ENCODE data around the gene TRDN. TPM values are rescaled to one million over a fixed set of nuclear protein-coding genes. Genes with fewer than 3 reads are reported as not detected.

TRDN gene
- total RNA-seq, 1 donor from 2014 or later = 490 TPM

DNA sequence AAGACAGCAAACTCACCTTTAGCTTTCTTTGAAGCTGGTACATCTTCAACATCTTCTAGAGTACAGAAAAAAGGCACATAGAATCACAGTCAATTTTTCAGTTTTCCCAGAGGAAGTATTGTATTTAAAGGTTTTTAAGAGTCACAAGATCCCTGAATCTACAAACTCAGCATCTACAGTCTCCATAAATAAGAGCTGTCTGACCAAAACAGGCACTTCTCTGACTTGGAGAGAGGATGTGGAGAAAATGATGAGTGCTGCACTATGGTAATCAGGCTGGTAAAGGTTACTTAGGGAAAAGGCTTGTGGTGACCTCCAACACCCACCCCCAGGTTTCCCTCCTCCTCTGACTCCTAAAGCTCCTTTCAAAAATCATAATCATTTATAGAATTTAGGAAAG, 412.7 kb downstream of the TRDN start:
- intact Hi-C loops (cut with DNase I) = no loop called here
- no peak for DNase-seq (ENCODE audit: low spot score)

DNA sequence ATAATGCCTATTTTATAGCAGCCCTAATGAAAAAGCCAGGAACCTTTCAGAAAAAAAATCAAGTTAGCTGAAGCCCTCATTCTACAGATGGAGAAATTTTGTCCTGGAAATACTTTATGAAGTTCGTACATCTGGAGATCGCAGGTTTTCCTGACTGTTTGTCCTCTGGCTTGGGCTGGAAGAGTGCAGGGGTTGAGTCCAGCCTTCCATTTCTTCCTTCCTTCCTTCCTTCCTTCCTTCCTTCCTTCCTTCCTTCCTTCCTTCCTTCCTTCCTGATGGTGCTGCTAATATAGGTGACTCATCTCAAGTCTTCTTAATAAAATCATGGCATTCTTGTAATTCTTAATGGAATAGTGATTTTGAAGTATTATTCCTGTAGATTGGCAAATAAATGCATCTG, 413.3 kb downstream of the TRDN start:
- DNase-seq (ENCODE audit: low spot score) = no peak
- intact Hi-C loops (cut with DNase I) = no loop called here

DNA sequence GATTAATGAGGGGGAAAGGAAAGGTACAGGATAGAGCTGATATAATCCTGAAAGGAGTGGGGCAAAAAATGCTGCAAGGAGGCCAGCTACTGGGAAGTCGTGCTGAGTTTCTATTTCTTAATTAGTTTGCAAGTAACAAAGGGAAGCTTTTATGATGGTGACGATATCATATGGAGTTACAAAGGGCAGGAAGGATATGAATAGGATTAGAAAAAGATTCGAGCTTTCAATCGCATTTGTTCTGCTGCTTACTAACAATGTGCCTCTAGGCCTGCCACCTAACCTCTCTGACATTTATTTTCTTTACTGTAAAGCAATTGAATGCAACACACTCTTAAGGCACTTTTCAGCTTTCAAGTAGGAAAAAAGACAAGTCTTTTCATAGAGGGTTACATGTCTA, 421.5 kb downstream of the TRDN start:
- intact Hi-C loops (cut with DNase I) = no loop called here
- DNase-seq (ENCODE audit: low spot score) = no peak

DNA sequence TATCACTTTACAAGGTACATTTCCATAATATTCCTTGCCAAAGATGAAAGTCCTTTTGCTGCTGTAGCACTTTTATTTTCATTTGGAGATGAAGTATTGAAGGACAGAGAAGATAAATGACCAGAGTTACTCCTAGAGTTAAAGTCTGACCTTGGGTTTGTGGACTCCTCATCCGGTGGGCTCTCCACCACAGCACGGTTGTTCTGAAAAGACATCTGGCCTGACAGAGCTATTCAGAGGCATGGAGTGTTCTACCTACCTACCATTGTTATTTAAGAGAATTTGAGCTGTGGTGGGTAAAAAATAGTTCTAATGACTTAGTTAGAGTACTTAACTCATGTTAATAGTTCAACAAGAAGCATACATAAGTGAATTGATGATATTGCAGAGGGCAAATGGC, 422.3 kb downstream of the TRDN start:
- no peak for DNase-seq (ENCODE audit: low spot score)

GRCh38 chr6:123213921-123214320, 422.8 kb downstream of the TRDN start:
- intact Hi-C loops (cut with DNase I) = no loop called here
- no peak for DNase-seq (ENCODE audit: low spot score)

More for the DNA sequence above, 422.3 kb downstream of the TRDN start:
- intact Hi-C loops (cut with DNase I) = no loop called here

- no peak for DNase-seq (ENCODE audit: low spot score)
- intact Hi-C loops (cut with DNase I) = no loop called here
Observed at GRCh38 chr6:123211777-123212545, 424.8 kb downstream of the TRDN start.

GRCh38 chr6:123210645-123211044, 426.1 kb downstream of the TRDN start:
- no peak for DNase-seq (ENCODE audit: low spot score)

DNA sequence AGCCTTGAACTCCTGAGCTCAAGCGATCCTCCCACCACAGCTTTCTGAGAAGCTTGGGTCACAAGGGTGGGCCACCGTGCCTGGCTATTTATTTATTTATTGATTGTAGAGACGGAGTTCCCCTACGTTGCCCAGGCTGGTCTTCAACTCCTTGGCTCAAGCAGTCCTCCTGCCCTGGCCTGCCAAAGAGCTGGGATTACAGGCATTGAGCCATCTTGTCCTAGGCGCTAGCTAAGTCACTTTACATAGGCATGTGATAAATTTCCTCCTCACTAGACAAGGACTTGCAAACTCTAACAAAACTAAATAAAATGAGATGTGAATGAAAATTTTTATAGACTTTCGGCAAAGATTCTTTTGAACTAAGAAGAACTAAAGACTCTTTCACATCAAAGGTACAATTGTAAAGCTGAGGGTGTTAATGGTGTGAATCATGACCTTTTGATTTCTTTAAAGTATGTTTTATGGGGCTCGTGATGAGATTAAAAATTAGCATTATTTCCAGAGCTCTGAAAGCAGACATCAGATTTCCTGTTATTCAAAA, 428.7 kb downstream of the TRDN start:
- intact Hi-C loops (cut with DNase I) = no loop called here

More at GRCh38 chr6:123210645-123211044, 426.1 kb downstream of the TRDN start:
- intact Hi-C loops (cut with DNase I) = no loop called here

GRCh38 chr6:123203928-123204327, 432.8 kb downstream of the TRDN start:
- DNase-seq (ENCODE audit: low spot score) = no peak
- intact Hi-C loops (cut with DNase I) = no loop called here

More for the DNA sequence above, 428.7 kb downstream of the TRDN start:
- no peak for DNase-seq (ENCODE audit: low spot score)

GRCh38 chr6:123201869-123202372, 434.8 kb downstream of the TRDN start:
- no peak for DNase-seq (ENCODE audit: low spot score)

GRCh38 chr6:123193298-123193697, 443.5 kb downstream of the TRDN start:
- intact Hi-C loops (cut with DNase I) = no loop called here
- DNase-seq (ENCODE audit: low spot score) = no peak

More at GRCh38 chr6:123201869-123202372, 434.8 kb downstream of the TRDN start:
- intact Hi-C loops (cut with DNase I) = no loop called here

- intact Hi-C loops (cut with DNase I) = no loop called here
- DNase-seq (ENCODE audit: low spot score) = no peak
Observed at GRCh38 chr6:123189816-123190215, 446.9 kb downstream of the TRDN start.

DNA sequence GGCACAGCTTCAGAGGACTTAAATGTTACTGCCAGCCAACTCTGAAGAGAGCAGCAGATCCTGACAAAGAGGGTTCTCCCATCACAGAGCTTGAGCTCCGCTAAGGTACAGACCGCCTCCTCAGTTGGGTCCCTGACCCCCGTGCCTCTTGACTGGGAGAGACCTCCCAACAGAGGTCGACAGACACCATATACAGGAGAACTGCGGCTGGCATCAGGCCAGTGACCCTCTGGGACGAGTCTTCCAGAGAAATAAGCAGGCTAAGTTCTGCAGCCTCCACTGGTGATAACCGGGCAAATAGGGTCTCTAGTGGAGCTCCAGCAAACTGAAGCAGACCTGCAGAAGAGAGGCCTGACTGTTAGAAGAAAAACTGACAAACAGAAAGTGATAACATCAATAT, 453.8 kb downstream of the TRDN start:
- intact Hi-C loops (cut with DNase I) = no loop called here
- no peak for DNase-seq (ENCODE audit: low spot score)

DNA sequence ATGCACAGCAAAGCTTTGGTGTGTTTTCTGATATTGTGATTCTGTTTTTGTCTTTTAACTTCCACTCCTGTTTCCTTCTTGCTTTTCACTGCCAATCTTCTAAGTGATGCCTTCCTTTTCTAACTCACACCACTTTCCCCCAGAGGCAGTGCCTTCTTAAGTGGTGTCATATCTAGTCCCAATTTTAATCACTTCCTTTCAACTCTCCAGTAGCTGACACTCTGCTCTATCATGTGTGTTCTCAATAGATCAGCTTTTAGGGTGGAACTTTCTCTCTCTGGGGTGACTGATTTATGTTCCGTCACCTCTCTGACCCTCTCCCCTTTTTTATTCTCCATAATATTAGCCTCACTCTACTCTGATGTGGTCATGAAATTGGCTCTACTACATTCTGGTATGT, 460.0 kb downstream of the TRDN start:
- no peak for DNase-seq (ENCODE audit: low spot score)
- intact Hi-C loops (cut with DNase I) = no loop called here

- DNase-seq (ENCODE audit: low spot score) = no peak
- intact Hi-C loops (cut with DNase I) = no loop called here
Observed at GRCh38 chr6:123171341-123172115, 465.2 kb downstream of the TRDN start.

DNA sequence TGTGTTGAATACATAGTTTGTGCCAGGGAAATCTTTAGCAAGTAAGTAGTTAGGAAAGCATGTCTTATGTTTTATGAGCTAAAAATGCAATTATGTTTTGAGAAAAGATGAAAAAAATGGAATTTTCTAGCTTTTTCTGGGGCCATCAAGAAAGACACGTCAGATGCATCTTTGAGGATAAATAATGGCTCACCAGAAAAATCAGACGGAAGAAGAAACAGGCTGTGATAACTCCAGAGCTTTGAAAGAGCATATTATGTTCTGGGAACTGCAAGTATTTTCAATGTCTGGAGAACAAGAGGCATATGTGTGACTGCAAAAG, 467.0 kb downstream of the TRDN start:
- intact Hi-C loops (cut with DNase I) = no loop called here
- DNase-seq (ENCODE audit: low spot score) = no peak

DNA sequence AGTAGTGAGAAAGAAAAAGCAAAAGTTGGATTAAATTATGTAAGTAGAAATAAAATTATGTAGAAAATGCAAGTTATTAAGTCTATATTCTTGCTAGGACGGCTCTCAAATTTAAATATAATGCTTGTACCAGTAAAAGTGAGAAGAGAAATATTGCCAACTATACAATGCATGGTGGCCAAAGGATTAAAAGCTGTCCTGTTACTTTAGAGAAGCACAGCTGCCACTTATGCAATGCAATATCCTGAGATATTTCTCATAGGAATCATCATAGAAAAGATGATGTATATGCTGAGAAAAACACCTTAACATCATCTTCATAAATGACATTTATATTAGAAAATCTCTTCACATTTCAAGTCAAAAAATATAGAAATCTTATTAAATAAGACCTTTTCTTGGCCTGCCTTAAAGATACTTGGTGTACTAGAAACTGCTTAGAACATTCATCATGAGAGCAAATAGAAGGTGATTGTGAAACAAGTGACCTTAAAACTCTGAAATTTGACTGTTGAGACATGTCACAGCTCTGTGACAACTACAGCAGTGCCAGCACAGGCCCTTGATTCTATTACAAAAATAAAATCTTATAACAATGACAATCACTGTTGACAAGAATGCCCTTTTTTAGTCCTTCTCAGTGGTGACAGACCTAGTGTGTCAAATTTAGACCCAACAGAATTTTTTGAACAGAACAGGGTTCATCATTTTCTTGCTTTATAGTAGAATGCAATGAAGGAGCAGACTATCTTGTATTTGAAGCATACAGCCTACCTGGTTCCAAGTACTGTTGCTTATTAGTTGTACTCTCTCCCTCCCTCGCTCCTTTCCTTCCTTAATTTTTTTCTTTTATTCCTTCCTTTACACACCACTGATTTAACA, 467.6 kb downstream of the TRDN start:
- DNase-seq (ENCODE audit: low spot score) = no peak
- intact Hi-C loops (cut with DNase I) = no loop called here

- intact Hi-C loops (cut with DNase I) = no loop called here
- DNase-seq (ENCODE audit: low spot score) = no peak
Observed at GRCh38 chr6:123168466-123168865, 468.3 kb downstream of the TRDN start.
